LoVo (cell line): Measurements from ENCODE around the gene XRN1.
"Not testable (repeated sequence)": the region's sequence is repeated elsewhere in the genome, so short reads cannot be mapped to it uniquely, and the experiment has no call there.

Experiments used
- DNase-seq: peaks from one replicate; pipeline ENCODE4 v3.0.0-alpha.2; 2016; ENCODE audit warnings: low spot score

Gene XRN1, protein sequence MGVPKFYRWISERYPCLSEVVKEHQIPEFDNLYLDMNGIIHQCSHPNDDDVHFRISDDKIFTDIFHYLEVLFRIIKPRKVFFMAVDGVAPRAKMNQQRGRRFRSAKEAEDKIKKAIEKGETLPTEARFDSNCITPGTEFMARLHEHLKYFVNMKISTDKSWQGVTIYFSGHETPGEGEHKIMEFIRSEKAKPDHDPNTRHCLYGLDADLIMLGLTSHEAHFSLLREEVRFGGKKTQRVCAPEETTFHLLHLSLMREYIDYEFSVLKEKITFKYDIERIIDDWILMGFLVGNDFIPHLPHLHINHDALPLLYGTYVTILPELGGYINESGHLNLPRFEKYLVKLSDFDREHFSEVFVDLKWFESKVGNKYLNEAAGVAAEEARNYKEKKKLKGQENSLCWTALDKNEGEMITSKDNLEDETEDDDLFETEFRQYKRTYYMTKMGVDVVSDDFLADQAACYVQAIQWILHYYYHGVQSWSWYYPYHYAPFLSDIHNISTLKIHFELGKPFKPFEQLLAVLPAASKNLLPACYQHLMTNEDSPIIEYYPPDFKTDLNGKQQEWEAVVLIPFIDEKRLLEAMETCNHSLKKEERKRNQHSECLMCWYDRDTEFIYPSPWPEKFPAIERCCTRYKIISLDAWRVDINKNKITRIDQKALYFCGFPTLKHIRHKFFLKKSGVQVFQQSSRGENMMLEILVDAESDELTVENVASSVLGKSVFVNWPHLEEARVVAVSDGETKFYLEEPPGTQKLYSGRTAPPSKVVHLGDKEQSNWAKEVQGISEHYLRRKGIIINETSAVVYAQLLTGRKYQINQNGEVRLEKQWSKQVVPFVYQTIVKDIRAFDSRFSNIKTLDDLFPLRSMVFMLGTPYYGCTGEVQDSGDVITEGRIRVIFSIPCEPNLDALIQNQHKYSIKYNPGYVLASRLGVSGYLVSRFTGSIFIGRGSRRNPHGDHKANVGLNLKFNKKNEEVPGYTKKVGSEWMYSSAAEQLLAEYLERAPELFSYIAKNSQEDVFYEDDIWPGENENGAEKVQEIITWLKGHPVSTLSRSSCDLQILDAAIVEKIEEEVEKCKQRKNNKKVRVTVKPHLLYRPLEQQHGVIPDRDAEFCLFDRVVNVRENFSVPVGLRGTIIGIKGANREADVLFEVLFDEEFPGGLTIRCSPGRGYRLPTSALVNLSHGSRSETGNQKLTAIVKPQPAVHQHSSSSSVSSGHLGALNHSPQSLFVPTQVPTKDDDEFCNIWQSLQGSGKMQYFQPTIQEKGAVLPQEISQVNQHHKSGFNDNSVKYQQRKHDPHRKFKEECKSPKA (N-terminal part only)

DNA sequence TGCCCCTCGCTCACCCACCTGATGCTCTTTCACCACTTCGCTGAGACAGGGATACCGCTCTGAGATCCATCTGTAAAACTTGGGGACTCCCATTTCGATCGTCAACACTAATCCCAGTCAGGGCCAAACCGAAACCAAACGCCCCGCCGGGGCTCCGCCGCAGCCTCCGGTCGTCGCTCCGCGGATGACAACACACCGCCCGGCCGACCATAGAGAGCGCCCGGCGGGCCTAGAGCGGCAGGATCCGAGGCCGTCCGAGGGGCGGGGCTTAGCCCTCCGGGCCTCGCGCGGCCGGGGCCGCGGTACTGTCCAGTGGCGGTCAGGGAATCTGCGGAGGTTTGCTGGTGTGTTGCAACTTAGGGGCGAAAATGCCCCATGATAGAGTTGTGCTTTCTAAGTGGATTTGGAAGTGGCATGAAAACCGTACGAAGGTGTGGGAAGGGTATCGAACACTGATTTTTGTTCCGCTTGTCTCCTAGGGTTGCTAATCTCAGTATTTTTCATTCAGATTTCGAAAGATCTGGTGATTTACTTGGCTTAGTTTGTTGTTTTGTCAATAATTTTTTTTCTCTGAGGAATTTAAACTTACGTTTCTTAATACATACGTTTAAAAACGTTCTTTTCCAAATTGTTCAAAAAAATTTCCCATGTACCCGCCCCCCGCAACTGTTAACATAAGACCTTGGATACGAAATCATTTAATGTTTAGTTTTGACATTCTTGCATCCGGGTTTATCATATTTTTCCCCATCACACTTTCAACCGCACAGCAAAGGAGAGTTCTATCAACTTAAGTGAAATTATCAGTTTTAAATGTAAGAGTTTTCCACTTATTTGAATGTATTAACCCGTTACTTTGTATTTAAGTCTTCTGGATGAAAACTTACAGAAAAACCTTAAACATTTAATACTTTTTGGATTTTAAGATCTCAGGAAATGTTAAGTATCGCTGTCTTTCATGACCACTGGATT, at the start of gene XRN1:
TSS of gene XRN1 (minus strand) at position 186 of the 972 bp plus-strand sequence. CDS start at position 93, 93 bp downstream.
- DNase-seq: peak; percentile 95

DNA sequence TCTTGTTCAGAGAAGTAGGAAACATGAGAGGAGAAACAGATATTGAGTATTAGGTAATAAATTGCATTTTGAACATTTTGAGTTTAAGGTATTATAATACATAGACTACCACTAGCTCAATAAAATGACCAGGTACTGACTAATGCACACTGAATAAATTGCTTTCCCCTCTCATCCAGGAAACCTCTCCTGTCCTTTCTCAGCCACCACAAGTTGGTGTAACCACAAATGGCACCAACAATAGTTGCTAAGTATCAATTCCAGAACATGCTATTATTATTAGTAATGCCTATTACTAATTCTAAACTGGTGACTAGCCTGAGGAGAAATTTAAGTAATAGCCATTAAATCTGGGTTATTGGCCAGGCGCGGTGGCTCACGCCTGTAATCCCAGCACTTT, 47.3 kb upstream of the XRN1 start:
- no peak for DNase-seq

DNA sequence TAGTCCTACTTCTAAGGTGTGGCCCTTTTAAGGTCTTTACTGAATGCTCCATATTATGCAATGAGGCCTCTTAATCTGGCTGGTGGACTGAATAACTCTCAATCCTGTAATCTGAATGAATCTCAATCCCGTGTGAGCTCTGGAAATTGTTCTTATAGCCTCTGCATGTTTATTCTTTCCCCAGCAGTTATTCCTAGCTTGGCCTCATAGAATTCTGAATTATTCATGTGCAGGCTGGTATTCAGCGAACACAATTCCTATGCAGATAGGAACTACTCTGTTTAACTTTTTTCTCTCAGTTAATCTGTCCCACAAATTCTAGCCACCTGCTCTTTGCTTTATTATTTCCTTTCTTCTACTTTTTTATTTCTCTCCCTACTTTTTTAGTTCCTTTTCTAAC, 44.3 kb upstream of the XRN1 start:
- no peak for DNase-seq

DNA sequence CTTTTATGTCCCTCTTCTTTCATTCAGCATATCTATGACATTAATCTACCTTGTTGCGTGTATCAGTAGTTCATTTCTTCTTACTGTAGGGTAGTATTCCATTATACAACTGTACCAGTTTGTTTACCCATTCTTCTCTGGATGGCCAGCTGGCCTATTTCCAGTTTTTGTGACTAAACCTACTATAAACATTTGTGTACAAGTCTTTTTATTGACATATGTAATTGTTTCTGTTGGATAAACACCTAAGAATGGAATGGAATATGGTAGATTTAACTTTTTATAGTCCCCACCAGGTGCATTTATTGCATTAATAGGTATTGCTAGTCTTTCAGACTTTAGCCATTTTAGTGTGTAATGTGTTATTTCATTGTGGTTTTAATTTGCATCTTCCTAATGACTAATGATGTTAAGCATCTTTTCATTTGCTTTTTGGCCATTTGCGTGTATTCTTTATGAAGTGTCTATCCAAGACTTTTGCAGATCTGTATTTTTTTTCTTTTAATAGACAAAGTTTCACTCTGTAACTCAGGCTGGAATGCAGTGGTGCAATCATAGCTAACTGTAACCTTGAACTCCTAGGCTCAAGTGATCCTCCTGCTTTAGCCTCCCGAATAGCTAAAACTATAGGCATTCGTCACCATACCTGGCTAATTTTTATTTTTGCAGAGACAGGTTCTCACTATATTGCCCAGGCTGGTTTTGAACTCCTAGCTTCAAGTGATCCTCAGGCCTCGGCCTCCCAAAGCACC, 41.9 kb upstream of the XRN1 start:
- no peak for DNase-seq

DNA sequence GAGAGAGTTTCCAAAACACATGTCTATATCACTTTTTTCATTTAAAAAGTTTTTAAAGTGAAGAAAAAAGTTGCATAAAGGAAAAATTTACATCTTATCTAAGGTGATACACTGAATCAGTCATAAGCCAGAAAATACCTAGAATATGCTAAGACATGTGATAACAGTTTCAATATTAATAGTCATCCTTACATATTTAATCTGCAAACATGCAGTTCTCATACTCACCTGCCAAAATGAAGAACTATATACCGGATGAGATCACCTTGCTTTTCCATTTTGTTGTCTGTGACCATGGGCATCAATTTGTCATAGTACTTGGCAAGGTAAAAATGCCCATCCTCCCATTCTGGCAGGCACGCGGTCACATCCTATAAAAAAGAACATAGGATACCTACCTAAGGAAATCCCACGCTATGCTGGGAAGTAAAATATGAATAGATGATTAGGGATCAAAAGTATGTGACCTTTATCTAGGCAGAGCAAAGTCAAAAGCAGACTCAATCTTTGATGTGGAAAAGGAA, 37.1 kb upstream of the XRN1 start:
- no peak for DNase-seq

DNA sequence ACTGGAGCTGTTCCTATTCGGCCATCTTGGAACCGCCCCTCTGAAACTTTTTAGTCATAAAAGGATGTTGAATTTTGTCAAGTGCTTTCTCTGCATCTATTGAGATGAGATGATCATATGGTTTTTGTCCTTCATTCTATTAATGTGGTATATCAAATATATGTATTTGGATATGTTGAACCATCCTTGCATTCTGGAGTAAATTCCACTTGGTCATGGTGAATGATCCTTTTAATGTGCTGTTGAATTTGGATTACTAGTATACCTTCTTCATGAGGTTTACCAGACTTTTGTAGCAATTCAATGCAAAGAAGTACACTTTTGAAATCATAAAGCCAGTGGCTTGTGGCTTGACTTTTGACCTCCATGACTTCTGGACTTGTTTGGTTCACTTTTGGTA, 33.4 kb upstream of the XRN1 start:
- no peak for DNase-seq

DNA sequence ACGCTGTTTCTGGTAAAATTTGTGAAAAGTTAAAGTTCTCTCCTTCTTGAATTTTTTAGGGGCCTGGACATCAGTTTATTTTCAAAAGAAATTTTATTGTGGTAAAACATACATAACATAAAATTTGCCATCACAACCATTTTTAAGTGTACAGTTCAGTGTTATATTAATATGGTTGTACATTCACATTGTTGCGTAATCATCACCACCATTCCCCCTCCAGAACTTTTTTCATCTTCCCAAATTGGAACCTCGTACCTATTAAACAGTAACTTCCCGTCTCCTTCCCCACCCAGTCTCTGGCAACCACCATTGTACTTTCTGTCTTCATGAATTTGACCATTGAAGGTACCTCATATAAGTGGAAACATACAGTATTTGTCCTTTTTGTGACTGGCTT, 23.0 kb upstream of the XRN1 start:
- no peak for DNase-seq

DNA sequence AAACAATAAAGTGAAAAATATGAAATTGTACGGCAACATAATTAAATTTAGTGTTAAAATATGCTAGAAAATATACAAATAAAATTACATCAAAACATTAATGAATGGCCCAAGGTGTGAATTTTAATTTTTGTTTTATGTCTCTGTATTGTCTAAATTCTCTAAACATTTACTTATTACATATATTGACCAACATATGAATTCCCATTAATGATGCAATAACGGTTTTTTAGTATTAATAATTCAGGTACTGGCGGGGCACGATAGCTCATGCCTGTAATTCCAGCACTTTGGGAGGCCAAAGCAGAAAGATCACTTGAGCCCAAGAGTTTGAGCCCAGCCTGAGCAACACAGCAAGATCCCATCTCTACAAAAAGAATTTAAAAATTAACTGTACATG, 20.6 kb upstream of the XRN1 start:
- no peak for DNase-seq

DNA sequence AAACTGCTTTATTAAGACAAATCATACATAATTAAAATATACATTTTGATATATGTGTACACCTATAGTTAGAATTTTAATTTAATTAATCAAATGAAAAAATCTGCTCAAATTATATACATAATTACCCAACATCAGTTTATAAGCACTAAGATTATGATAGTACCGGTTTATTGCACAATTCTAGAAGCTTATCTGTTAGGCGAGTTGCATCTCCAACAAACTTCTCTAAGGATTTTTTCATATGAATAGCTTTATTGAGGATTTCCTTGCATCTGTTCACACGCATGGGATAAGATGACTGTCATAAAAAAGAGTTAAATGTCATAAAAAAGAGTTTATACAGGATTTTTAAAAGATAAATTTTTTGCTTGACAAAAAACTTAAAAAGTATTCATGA, 19.9 kb upstream of the XRN1 start:
- no peak for DNase-seq

DNA sequence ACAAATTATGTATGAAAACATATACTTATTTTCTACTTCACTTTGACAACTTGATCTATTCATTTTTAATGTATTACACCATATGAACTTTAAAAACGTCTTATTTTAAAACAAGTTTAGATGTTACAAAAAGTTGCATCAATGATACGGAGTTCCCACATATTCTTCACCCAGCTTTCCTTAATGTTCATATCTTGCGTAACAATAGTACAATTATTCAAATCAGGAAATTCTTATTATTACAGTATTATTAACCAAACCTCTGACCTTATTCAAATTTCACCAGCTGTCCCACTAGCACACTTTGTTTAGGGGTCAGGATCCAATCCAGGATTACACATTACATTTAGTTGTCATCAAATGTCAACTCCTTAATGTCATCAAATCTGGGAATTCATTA, 12.9 kb upstream of the XRN1 start:
- no peak for DNase-seq

DNA sequence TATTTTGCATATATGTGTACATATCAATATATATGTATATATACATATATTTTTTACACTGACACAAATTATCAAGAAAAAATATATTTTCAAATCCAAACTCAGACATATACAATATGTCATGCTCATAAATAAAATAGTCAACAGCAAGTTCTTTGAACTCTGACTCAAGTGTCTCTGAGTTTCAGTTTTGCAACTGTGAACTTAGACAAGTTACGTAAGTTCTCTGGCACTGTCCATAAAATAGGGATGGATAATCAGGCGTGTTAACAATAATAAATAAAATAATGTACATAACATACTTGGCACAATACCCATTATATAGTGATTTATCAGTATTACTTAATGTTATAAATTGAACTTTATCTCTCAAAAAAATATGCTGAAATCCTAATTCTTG, 12.1 kb upstream of the XRN1 start:
- no peak for DNase-seq

DNA sequence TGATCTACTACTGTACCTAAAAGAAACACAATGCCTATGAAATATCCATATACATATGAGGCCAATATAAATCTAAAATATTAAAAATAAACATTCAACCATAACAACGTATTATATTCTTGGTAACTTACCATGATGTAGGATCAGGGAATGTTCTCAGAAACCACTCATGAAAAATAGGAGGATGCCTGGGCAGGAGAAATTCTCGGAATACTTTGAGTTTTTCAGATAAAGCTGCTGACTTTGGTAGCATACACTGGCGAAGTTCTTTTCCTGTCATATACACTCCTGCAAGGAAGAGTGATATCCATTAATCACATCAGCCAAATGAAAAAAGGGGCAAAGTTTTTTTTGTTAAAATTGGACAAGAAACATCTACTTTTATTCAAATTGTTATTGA, 11.3 kb upstream of the XRN1 start:
- no peak for DNase-seq

DNA sequence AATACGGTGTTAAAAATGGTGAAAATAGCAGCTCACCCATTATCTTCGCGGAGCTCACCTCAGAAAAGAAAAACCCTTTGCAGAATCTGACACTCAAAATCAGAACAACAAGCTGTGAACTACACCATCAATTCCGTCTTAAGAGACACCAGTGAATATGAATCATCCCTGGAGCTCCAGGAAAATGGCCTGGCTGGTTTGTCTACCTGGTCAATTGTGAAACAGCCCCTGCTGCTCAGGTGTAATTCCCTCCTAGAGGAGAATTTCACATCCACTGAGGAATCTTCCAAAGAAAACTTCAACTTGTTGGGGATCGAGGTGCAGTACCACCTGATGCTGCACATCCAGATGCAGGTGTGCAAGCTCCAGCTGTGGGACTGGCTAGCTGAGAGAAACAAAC, 3.0 kb upstream of the XRN1 start:
- no peak for DNase-seq

DNA sequence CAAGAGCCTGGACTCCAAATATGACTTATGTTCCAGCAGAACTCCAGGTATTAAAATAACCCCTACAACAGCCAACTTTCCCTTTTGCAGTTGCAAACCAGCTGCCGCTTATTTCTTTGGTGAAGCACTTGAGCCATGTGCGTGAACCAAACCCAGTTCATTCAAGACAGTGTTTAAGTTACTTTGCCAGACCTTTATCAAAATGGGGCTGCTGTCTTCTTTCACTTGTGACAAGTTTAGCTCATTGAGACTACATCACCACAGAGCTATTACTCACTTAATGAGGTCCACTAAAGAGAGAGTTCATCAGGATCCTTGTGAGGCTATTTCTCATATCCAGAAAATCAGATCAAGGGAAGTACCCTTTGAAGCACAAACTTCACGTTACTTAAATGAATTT, 2.4 kb upstream of the XRN1 start:
- no peak for DNase-seq

DNA sequence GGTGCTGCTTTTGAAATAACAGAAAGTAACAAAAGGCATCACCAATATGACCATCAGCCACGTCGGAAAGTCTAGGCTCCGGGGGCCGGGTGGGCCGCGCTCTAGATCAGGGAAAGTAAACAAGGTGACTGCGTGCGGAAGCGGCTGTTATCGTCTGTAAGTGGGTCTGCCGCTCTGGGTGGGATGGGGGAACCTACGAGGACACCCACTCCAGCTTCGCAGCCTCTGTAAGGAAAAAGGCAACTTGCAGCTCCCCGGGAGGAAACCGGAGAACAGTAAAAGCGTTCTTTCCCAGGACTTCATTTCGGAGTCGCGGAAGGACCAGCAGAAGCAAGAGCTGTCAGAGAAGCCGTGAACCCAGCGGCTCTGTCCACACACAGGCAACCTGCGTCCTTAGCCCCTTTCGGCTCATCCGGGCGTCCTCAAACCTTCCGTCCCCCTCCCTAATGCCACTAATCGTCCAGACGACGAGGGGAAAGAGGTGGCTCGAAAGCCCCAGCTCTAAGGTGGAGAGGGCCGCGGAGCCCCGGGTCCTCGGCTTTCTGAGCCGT, 461 bp downstream of the XRN1 start:
- peak; percentile 12 for DNase-seq

DNA sequence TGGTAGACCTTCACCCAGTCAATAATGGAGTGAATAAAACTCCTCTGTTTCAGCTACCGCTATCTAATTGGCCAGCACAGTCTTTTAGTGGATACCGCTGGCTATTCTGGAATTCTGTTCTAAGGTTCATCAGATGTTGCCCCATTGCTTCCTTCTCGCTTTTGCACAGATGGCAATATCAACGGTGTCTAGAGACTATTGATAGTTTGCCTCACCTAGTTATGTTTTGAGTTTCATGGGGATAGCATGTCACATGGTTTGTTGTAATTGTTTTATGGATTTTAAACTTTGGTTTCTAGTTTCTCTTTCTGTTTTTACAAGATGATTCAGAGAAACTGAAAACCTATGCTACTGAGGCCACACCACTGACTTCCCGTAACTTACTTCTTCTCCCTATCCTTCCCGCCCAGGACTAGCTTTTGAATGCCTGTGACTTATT, 2.0 kb downstream of the XRN1 start:
- peak; percentile 47 for DNase-seq

DNA sequence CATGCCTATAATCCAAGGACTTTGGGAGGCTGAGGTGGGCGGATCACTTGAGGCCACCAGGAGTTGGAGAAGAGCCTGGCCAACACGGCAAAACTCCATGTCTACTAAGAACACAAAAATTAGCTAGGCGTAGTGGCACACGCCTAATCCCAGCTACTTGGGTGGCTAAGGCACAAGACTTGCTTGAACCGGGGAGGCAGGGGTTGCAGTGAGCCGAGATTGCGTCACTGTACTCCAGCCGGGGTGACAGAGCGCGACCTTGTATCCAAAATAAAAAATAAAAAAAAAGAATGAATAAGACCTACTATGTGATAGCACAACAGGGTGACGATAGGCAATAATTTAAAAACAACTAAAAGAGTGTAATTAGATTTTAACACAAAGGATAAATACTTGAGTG, 3.5 kb downstream of the XRN1 start:
- DNase-seq: no peak

DNA sequence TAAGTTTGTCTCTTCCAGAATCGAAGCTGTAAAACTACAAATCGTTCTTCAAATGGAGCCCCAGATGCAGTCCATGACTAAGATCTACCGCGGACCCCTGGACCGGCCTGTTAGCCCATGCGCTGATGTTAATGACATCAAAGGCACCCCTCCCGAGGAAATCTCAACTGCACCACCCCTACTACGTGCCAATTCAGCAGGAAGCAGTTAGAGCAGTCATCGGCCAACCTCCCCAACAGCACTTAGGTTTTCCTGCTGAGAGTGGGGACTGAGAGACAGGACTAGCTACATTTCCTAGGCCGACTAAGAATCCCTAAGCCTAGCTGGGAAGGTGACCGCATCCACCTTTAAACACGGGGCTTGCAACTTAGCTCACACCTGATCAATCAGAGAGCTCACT, 4.8 kb downstream of the XRN1 start:
- DNase-seq: not testable (repeated sequence)

DNA sequence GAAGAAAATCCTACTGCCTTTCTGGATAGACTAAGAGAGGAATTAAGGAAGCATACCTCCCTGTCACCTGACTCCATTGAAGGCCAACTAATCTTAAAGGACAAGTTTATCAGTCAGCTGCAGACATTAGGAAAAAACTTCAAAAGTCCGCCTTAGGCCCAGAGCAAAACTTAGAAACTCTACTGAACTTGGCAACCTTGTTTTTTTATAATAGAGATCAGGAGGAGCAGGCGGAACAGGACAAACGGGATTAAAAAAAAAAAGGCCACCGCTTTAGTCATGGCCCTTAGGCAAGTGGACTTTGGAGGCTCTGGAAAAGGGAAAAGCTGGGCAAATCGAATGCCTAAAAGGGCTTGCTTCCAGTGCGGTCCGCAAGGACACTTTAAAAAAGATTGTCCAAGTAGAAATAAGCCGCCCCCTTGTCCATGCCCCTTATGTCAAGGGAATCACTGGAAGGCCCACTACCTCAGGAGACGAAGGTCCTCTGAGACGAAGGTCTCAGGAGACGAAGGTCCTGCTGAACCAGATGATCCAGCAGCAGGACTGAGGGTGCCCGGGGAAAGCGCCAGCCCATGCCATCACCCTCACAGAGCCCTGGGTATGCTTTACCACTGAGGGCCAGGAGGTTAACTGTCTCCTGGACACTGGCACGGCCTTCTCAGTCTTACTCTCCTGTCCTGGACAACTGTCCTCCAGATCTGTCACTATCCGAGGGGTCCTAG, 8.2 kb downstream of the XRN1 start:
- DNase-seq: not testable (repeated sequence)
